Heart left ventricle (tissue), 16 donors: ENCODE results near the gene SOBP. TPM values are rescaled to one million over a fixed set of nuclear protein-coding genes. Genes with fewer than 3 reads are reported as not detected.

Experiments
- ATAC-seq, 4 donors: fragments of 200-7000 bp; cut with Tn5 transposase; one replicate each; pipeline ENCODE4 v1.9.1; 2020 to 2022; ENCODE audit warnings: moderate library complexity in 4 of 4, mild to moderate bottlenecking in 3 of 4, moderate number of reproducible peaks in 1 of 4
- DNase-seq, 5 donors: peaks; one replicate each; pipeline ENCODE4 v3.0.0-alpha.2; 2020
- H3K27ac ChIP-seq, 12 donors: fragments of 200-600 bp; sonication (generic) in 4 of 12; one replicate each; pipeline versions ENCODE4 v1.5.0 to v1.8.0; 2016 to 2022; ENCODE audit warnings: mild to moderate bottlenecking in 2 of 12
- H3K27me3 ChIP-seq, 9 donors: fragments of 200-600 bp; sonication (generic) in 2 of 9; one replicate each; pipeline versions ENCODE4 v1.5.1 to v1.8.0; 2016 to 2022; ENCODE audit warnings: mild to moderate bottlenecking in 3 of 9
- H3K36me3 ChIP-seq, 9 donors: fragments of 200-600 bp; sonication (generic) in 2 of 9; one replicate each; pipeline versions ENCODE4 v1.5.0 to v1.8.0; 2018 to 2022; ENCODE audit warnings: mild to moderate bottlenecking in 2 of 9
- H3K4me1 ChIP-seq, 12 donors: fragments of 200-600 bp; sonication (generic) in 4 of 12; one replicate each; pipeline versions ENCODE4 v1.5.0 to v1.8.0; 2016 to 2022; ENCODE audit warnings: mild to moderate bottlenecking in 3 of 12
- H3K4me3 ChIP-seq, 12 donors: fragments of 200-600 bp; sonication (generic) in 4 of 12; one replicate each; pipeline versions ENCODE4 v1.5.0 to v1.8.0; 2017 to 2022; ENCODE audit warnings: mild to moderate bottlenecking in 9 of 12, moderate library complexity in 4 of 12
- H3K9me3 ChIP-seq, 12 donors: fragments of 200-600 bp; sonication (generic) in 4 of 12; one replicate each; pipeline versions ENCODE4 v1.5.0 to v1.8.0; 2016 to 2022; ENCODE audit warnings: mild to moderate bottlenecking in 1 of 12
- POLR2A ChIP-seq, 2 donors: fragments of 450-650 bp; IDR thresholded peaks; one replicate each; pipeline ENCODE4 v1.6.1; 2017; ENCODE audit warnings: antibody characterized with exemption in 2 of 2, mild to moderate bottlenecking in 2 of 2, moderate library complexity in 2 of 2
- WGBS, 4 donors: extraction: QIAGEN DNeasy Blood & Tissue Kit in 2 of 4; methylation state at CpG; one replicate each; pipeline versions ENCODE4 v1.1.5 to v1.1.7; 2013 to 2018; 5-methylcytosine and 5-hydroxymethylcytosine counted together
- intact Hi-C, 10 donors: fragments of 100-400 bp; cut with DNase I; formaldehyde crosslinking; loops; one replicate each; pipeline versions ENCODE4 v1.11.1 to v1.14.2; 2022
- polyA plus RNA-seq, 2 donors: library from polyadenylated mRNA; stranded (reverse); fragments of 200-250 nt; gene quantifications; one replicate each; pipeline ENCODE4 v1.2.3, GENCODE V29; 2013
- total RNA-seq, 9 donors: library from RNA; depleted of rRNA in 2 of 9; stranded (reverse); fragments of >200 nt in 2 of 9; fragmentation: NEBNext Ultra II Directional in 3 of 9; extraction: Animal tissue kit (Norgen Biotek cat#: 25700) in 3 of 9; gene quantifications; one replicate each; pipeline versions ENCODE4 v1.1.0 to v1.2.4, GENCODE V29; 2016 to 2023
- TF ChIP-seq, protein P1 (sequence below), 12 donors: fragments of 200-600 bp; sonication (generic) in 4 of 12; IDR thresholded peaks; one replicate each; pipeline versions ENCODE4 v1.5.0 to v1.8.0; 2018 to 2022; ENCODE audit warnings: antibody characterized with exemption in 12 of 12, mild to moderate bottlenecking in 5 of 12
- donor health status: ischemic (EF 13 %, LVEDD 7.1; RV severe dilation, severe dysfunction).
- donor health status: healthy with polysubstance abuse.
- donor health status: DM: no; HTN: yes; CAD: no.
- donor health status: DM: no; HTN: no; CAD: no.
- donor health status: ischemic (EF 25% LVEDD 6.9; RV normal size, moderate dysfunction).
- donor health status: ischemic (EF 25% LVEDD 5.7; RV mildly dilated, moderate dysfunction).
- donor health status: healthy.
- donor health status: DM: yes; HTN: yes; CAD: no.
- donor health status: ischemic (EF 35%, LVEDD 5.7; RV mildly dilated, moderate dysfunction).
- donor health status: nonischemic (EF 11% LVEDD 7.7; RV severe dilation, severe dysfunction).
- donor health status: DM: yes; HTN: yes; CAD: no.
- donor health status: PGD.
- donor health status: ischemic (EF 29% LVEDD 5.4; RV normal size, mild dysfunction).
- donor health status: nonischemic (EF 23%, LVEDD 6.1; RV moderate dilation, normal function).

SOBP gene
- total and polyA plus RNA-seq, 11 donors, result 10.6 to 24.9 (median 16.4) TPM

- no peak for DNase-seq
- no peaks in the 10 kb centered on the region for H3K27me3 ChIP-seq
- no peaks in the 10 kb centered on the region for H3K36me3 ChIP-seq
- H3K27ac ChIP-seq, result no peak overlapping the region
- peaks cover 5 to 58% (median 22%) of the 10 kb centered on the region in 12 donors for H3K4me1 ChIP-seq
- TF ChIP-seq, protein P1, sequence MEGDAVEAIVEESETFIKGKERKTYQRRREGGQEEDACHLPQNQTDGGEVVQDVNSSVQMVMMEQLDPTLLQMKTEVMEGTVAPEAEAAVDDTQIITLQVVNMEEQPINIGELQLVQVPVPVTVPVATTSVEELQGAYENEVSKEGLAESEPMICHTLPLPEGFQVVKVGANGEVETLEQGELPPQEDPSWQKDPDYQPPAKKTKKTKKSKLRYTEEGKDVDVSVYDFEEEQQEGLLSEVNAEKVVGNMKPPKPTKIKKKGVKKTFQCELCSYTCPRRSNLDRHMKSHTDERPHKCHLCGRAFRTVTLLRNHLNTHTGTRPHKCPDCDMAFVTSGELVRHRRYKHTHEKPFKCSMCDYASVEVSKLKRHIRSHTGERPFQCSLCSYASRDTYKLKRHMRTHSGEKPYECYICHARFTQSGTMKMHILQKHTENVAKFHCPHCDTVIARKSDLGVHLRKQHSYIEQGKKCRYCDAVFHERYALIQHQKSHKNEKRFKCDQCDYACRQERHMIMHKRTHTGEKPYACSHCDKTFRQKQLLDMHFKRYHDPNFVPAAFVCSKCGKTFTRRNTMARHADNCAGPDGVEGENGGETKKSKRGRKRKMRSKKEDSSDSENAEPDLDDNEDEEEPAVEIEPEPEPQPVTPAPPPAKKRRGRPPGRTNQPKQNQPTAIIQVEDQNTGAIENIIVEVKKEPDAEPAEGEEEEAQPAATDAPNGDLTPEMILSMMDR (IDR thresholded peaks at IDR 0.05), result no peak
- TF ChIP-seq POLR2A (IDR thresholded peaks at IDR 0.05), result no peak
- intact Hi-C loops, result no loop called here
- no peaks in the 10 kb centered on the region for H3K9me3 ChIP-seq
- H3K4me3 ChIP-seq, result no peak overlapping the region
- ATAC-seq, result no peak
- WGBS, 4 donors, result 95 to 99% (median 98%) methylated on average over 4 of the region's 4 CpGs
Observed at GRCh38 chr6:107613651-107614379, 123.9 kb downstream of the SOBP start.

GRCh38 chr6:107614828-107615227 lies 124.9 kb downstream of the SOBP start:
- DNase-seq (no peak), ATAC-seq (peak in 2 of 4 donors; percentile 29 to 53)
- WGBS, 4 donors, result 73 to 80% (median 75%) methylated on average over 5 of the region's 5 CpGs
- H3K27me3 ChIP-seq, result no peaks in the 10 kb centered on the region
- H3K9me3 ChIP-seq, result no peaks in the 10 kb centered on the region
- peaks cover 5 to 54% (median 20%) of the 10 kb centered on the region in 12 donors for H3K4me1 ChIP-seq
- TF ChIP-seq, protein P1 (IDR thresholded peaks at IDR 0.05), result no peak
- no peak overlapping the region for H3K4me3 ChIP-seq
- H3K27ac ChIP-seq, result no peak overlapping the region
- H3K36me3 ChIP-seq, result no peaks in the 10 kb centered on the region
- intact Hi-C loops, result no loop called here

- Histone ChIP-seq H3K9me3 (no peaks in the 10 kb centered on the region), H3K4me1 (peaks cover 0 to 53% (median 16%) of the 10 kb centered on the region in 12 donors), H3K36me3 (no peaks in the 10 kb centered on the region), H3K27me3 (no peaks in the 10 kb centered on the region), H3K4me3 (no peak overlapping the region), H3K27ac (no peak overlapping the region)
- no peak for TF ChIP-seq POLR2A (IDR thresholded peaks at IDR 0.05)
- TF ChIP-seq, protein P1 (IDR thresholded peaks at IDR 0.05), result no peak
- intact Hi-C loops, result no loop called here
- 78 to 88% (median 84%) methylated on average over 9 of the region's 9 CpGs for WGBS, 4 donors
- ATAC-seq (no peak), DNase-seq (no peak)
Observed at GRCh38 chr6:107616775-107617174, 126.9 kb downstream of the SOBP start.

- WGBS, 4 donors, result 94% methylated on average over 6 of the region's 6 CpGs
- Histone ChIP-seq H3K27ac (no peak overlapping the region), H3K4me1 (peaks cover 0 to 47% (median 13%) of the 10 kb centered on the region in 12 donors), H3K27me3 (no peaks in the 10 kb centered on the region), H3K36me3 (peaks cover 0 to 2% (median 0%) of the 10 kb centered on the region in 9 donors), H3K4me3 (no peak overlapping the region), H3K9me3 (no peaks in the 10 kb centered on the region)
- intact Hi-C loops, result no loop called here
- TF ChIP-seq, protein P1 (IDR thresholded peaks at IDR 0.05), result no peak
- no peak for TF ChIP-seq POLR2A (IDR thresholded peaks at IDR 0.05)
- DNase-seq (no peak), ATAC-seq (no peak)
Observed at GRCh38 chr6:107617341-107617932, 127.5 kb downstream of the SOBP start.
